Endothelial cell (in vitro differentiated cells): Measurements from ENCODE around the gene SYT17. TPM values are rescaled to one million over a fixed set of nuclear protein-coding genes. Genes with fewer than 3 reads are reported as not detected.

Experiments used
- DNase-seq: peaks from one replicate; pipeline ENCODE4 v3.0.0; 2021; ENCODE audit warnings: low spot score
- H3K27ac Mint-ChIP-seq: one replicate; pipeline ENCODE4 v1.8.0; 2021; ENCODE audit warnings: mixed read lengths, inconsistent platforms; ENCODE audit not compliant: unreplicated experiment
- H3K27me3 Mint-ChIP-seq: one replicate; pipeline ENCODE4 v1.8.0; 2021; ENCODE audit warnings: mild to moderate bottlenecking, moderate library complexity, mixed read lengths, inconsistent platforms; ENCODE audit not compliant: unreplicated experiment
- H3K36me3 Mint-ChIP-seq: one replicate; pipeline ENCODE4 v1.8.0; 2021; ENCODE audit warnings: mild to moderate bottlenecking, low read depth, mixed read lengths, inconsistent platforms; ENCODE audit not compliant: unreplicated experiment
- H3K4me1 Mint-ChIP-seq: one replicate; pipeline ENCODE4 v1.8.0; 2021; ENCODE audit warnings: mild to moderate bottlenecking, mixed read lengths, inconsistent platforms; ENCODE audit not compliant: unreplicated experiment
- H3K4me3 Mint-ChIP-seq: one replicate; pipeline ENCODE4 v1.8.0; 2021; ENCODE audit warnings: mild to moderate bottlenecking, mixed read lengths, inconsistent platforms; ENCODE audit not compliant: unreplicated experiment
- H3K9me3 Mint-ChIP-seq: one replicate; pipeline ENCODE4 v1.8.0; 2021; ENCODE audit warnings: mixed read lengths, inconsistent platforms; ENCODE audit not compliant: unreplicated experiment
- total RNA-seq: library from RNA; stranded (reverse); fragmentation: NEBNext Ultra II Directional; extraction: Animal tissue kit (Norgen Biotek cat#: 25700); gene quantifications from one replicate; pipeline ENCODE4 v1.2.1, GENCODE V29; 2021; ENCODE audit not compliant: unreplicated experiment
- TF ChIP-seq, protein P1 (sequence below): fragments of 200-600 bp; sonication (generic); IDR thresholded peaks from one replicate; pipeline ENCODE4 v1.5.0; 2021; ENCODE audit warnings: antibody characterized with exemption; ENCODE audit not compliant: unreplicated experiment

SYT17 gene
- total RNA-seq, 1 donor from 2014 or later = 16.4 TPM

DNA sequence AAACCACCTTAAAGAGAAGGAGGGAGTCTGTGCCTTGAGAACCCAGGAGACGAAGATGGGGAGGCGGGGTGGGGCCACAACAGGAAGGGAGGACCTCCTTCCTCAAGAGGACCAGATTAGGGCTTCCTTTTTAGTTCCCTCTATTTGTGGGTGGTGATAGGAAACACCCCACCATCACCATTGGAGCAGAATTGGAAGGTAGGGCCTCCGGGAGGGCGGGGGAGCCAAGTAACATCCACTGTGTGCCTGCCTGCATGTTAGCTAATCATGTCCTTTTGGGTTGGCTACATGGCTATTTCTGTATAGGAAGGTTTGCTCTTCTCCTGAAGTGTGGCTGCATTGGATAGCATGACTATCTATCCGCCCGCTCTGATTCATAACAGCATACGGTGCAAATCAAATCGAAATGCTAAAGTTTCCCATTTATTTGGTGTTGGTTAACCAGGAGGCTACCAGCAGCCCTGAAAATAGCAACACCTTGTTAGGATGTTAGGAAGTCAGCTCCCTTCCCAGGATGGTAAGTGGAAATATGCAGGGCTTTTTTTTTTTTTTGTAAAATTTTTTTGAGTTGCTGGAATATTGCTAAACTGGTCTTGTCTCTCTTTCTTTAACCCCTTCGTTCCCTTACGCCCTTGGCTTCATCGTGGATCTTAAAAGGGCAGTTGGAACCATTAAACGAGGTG lies 4.2 kb downstream of the SYT17 start:
- DNase-seq = no peak
- Mint-ChIP-seq H3K27me3 (peaks cover 8% of the 10 kb centered on the region), H3K4me1 (peaks cover 7% of the 10 kb centered on the region), H3K9me3 (no peaks in the 10 kb centered on the region), H3K27ac (no peak overlapping the region), H3K4me3 (no peak overlapping the region), H3K36me3 (peaks cover 9% of the 10 kb centered on the region)
- TF ChIP-seq, protein P1, sequence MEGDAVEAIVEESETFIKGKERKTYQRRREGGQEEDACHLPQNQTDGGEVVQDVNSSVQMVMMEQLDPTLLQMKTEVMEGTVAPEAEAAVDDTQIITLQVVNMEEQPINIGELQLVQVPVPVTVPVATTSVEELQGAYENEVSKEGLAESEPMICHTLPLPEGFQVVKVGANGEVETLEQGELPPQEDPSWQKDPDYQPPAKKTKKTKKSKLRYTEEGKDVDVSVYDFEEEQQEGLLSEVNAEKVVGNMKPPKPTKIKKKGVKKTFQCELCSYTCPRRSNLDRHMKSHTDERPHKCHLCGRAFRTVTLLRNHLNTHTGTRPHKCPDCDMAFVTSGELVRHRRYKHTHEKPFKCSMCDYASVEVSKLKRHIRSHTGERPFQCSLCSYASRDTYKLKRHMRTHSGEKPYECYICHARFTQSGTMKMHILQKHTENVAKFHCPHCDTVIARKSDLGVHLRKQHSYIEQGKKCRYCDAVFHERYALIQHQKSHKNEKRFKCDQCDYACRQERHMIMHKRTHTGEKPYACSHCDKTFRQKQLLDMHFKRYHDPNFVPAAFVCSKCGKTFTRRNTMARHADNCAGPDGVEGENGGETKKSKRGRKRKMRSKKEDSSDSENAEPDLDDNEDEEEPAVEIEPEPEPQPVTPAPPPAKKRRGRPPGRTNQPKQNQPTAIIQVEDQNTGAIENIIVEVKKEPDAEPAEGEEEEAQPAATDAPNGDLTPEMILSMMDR = no peak

DNA sequence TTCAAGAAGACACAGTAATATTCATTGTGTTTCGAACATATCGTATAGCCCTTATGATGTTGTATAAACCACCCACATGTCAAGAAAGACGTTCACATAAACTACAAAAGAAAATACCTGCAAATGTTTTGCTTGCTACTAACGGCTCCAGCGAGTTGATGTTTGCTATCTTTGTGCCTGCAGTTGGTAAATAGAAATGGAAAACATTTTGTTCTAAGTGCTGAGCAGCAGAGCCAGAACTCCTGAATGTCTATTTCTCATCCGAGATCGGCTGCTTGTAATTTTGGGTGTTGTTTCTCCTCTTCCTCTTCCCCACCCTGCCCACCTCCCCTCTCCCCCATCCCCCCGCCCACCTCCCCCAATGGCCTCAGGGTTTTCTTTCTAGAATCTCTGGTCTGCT lies 5.0 kb downstream of the SYT17 start:
- Mint-ChIP-seq H3K27ac (no peak overlapping the region), H3K4me1 (peaks cover 7% of the 10 kb centered on the region), H3K27me3 (peaks cover 8% of the 10 kb centered on the region), H3K36me3 (peaks cover 9% of the 10 kb centered on the region), H3K4me3 (no peak overlapping the region), H3K9me3 (no peaks in the 10 kb centered on the region)
- TF ChIP-seq, protein P1 = no peak
- no peak for DNase-seq

DNA sequence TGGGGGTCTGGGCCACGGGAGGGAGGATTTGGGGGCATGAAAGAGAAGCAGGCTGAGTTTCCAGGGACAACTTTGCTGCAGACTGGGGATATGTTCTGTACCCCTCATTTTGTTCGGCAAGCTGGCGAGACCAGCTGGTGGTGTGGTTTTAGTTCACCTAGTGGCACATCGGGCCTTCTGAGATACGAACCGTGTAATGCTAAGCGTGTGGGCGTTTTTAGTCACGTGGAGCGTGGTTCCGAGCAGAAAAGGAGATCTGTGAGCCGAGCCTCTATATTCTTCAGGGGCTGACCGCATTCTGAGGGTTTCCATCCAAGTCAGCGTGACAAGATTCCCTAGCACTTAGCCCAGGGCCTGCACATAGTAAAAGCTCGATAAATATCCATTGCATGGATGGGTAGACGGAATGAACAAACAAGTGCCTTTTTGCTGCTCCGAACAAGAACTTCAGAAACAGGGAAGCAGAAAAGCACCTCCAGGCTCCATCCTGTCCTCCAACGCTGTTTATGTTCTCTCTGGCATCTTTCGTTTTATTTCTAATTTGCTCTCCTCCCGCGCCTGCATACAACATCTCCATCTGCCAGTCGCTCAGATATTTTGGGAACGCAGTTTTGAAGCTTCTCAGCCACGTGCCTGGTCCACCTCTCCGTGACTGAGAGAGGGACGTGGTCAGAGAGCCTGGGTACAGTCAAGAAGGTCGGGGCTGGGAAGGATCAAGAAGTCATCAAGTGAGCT lies 5.8 kb downstream of the SYT17 start:
- Mint-ChIP-seq H3K9me3 (no peaks in the 10 kb centered on the region), H3K4me3 (no peak overlapping the region), H3K4me1 (peaks cover 7% of the 10 kb centered on the region), H3K27me3 (peaks cover 8% of the 10 kb centered on the region), H3K36me3 (peaks cover 9% of the 10 kb centered on the region), H3K27ac (no peak overlapping the region)
- TF ChIP-seq, protein P1 = no peak
- DNase-seq = no peak

GRCh38 chr16:19174478-19174877 lies 6.4 kb downstream of the SYT17 start:
- H3K36me3 Mint-ChIP-seq = peaks cover 9% of the 10 kb centered on the region

More at GRCh38 chr16:19174478-19174877, 6.4 kb downstream of the SYT17 start:
- TF ChIP-seq, protein P1 = no peak
- Mint-ChIP-seq H3K27ac (no peak overlapping the region), H3K9me3 (no peaks in the 10 kb centered on the region), H3K4me3 (no peak overlapping the region), H3K4me1 (peaks cover 5% of the 10 kb centered on the region), H3K27me3 (peaks cover 7% of the 10 kb centered on the region)
- DNase-seq = no peak
